Caco-2 (cell line): Measurements from ENCODE around the gene TSR3. TPM values are rescaled to one million over a fixed set of nuclear protein-coding genes. Genes with fewer than 3 reads are reported as not detected.

Experiments used
- BruUV-seq: library from RNA; stranded (reverse); fragments of 400-500 nt; replicated peaks from 2 replicates; lab custom pipeline; 2021; lab: Mats Ljungman, UMichigan
- CTCF ChIA-PET: fragments of 300-600 bp; sonication (Branson Sonifier 250); formaldehyde crosslinking; loops from one replicate; lab custom pipeline; 2022; ENCODE audit warnings: antibody characterized with exemption; lab: Charles Lee
- POLR2A ChIA-PET: fragments of 300-600 bp; sonication (Branson Sonifier 250); formaldehyde crosslinking; loops from one replicate; lab custom pipeline; 2022; ENCODE audit warnings: antibody characterized with exemption; lab: Charles Lee
- DNase-seq, 2 experiments: peaks; one replicate each; pipeline versions ENCODE4 v3.0.0 to v3.0.0-alpha.2; 2020 to 2022
- H3K27me3 ChIP-seq: replicated peaks from 2 replicates; pipeline ENCODE4 v1.6.0; 2011; ENCODE audit warnings: low read length; ENCODE audit not compliant: control insufficient read depth, insufficient read depth
- H3K36me3 ChIP-seq: 2 replicates; pipeline ENCODE4 v1.5.1; 2011; ENCODE audit warnings: low read length; ENCODE audit not compliant: control insufficient read depth, insufficient read depth
- H3K4me1 ChIP-seq: fragments of 250-450 bp; sonication (Bioruptor Pico); 2 replicates; pipeline ENCODE4 v1.5.1; 2020; ENCODE audit warnings: mild to moderate bottlenecking
- H3K4me3 ChIP-seq: 2 replicates; pipeline ENCODE4 v1.5.1; 2011; ENCODE audit warnings: low read depth, mild to moderate bottlenecking, control low read depth, low read length
- H3K9me3 ChIP-seq: fragments of 250-450 bp; sonication (Bioruptor Pico); 2 replicates; pipeline ENCODE4 v1.5.1; 2020; ENCODE audit warnings: mild to moderate bottlenecking, moderate library complexity
- H3K27ac Mint-ChIP-seq: one replicate; pipeline ENCODE4 v1.8.0; 2022; ENCODE audit warnings: mixed read lengths; ENCODE audit not compliant: unreplicated experiment
- H3K27me3 Mint-ChIP-seq: one replicate; pipeline ENCODE4 v1.8.0; 2022; ENCODE audit warnings: mixed read lengths; ENCODE audit not compliant: insufficient read depth, unreplicated experiment
- H3K36me3 Mint-ChIP-seq: one replicate; pipeline ENCODE4 v1.8.0; 2022; ENCODE audit warnings: mild to moderate bottlenecking, mixed read lengths; ENCODE audit not compliant: insufficient read depth, unreplicated experiment
- H3K4me1 Mint-ChIP-seq: one replicate; pipeline ENCODE4 v1.8.0; 2022; ENCODE audit warnings: low read depth, mixed read lengths; ENCODE audit not compliant: unreplicated experiment
- H3K4me3 Mint-ChIP-seq: one replicate; pipeline ENCODE4 v1.8.0; 2022; ENCODE audit warnings: mild to moderate bottlenecking, moderate library complexity, mixed read lengths; ENCODE audit not compliant: unreplicated experiment
- H3K9me3 Mint-ChIP-seq: one replicate; pipeline ENCODE4 v1.8.0; 2022; ENCODE audit warnings: mixed read lengths; ENCODE audit not compliant: unreplicated experiment
- CTCF ChIP-seq, 2 experiments: fragments of 200-600 bp in 1 of 2; IDR thresholded peaks; 1 replicate in 1 of 2; 2 replicates in 1 of 2; pipeline versions ENCODE4 v1.5.1 to v1.8.0; 2011 to 2022; ENCODE audit warnings: antibody characterized with exemption in 1 of 2, control low read depth in 1 of 2, inconsistent platforms in 1 of 2, low read depth in 1 of 2, low read length in 1 of 2, mild to moderate bottlenecking in 1 of 2, moderate library complexity in 1 of 2; ENCODE audit not compliant: insufficient read depth in 1 of 2, severe bottlenecking in 1 of 2, unreplicated experiment in 1 of 2
- intact Hi-C: fragments of 100-400 bp; cut with micrococcal nuclease; formaldehyde crosslinking; loops from one replicate; pipeline ENCODE4 v1.10.0; 2022; ENCODE audit not compliant: unreplicated experiment
- total RNA-seq: library from RNA; stranded (reverse); gene quantifications from 2 replicates; pipeline ENCODE4 v1.2.3, GENCODE V29; 2022

TSR3 gene
- total RNA-seq, 1 experiment from 2014 or later: 48.6 TPM

GRCh38 chr16:1314399-1315068, 37.1 kb downstream of the TSR3 start:
- no peak for TF ChIP-seq CTCF (IDR thresholded peaks at IDR 0.05; ENCODE audit: insufficient read depth in 1 of 2, low read depth in 1 of 2, low read length in 1 of 2, severe bottlenecking in 1 of 2, unreplicated experiment in 1 of 2)
- Histone ChIP-seq H3K36me3 (peaks cover 5% of the 10 kb centered on the region), H3K4me1 (peaks cover 5% of the 10 kb centered on the region; the same call in 1 of the 2 replicates), H3K27me3 (no peaks in the 10 kb centered on the region), H3K4me3 (no peak overlapping the region), H3K9me3 (no peaks in the 10 kb centered on the region)
- Mint-ChIP-seq H3K4me1 (no peaks in the 10 kb centered on the region), H3K9me3 (no peaks in the 10 kb centered on the region), H3K36me3 (peaks cover 77% of the 10 kb centered on the region), H3K27ac (no peak overlapping the region), H3K27me3 (no peaks in the 10 kb centered on the region), H3K4me3 (no peak overlapping the region)
- no TSS peak for BruUV-seq
- DNase-seq: no peak
- CTCF ChIA-PET: no interaction called here
- intact Hi-C loops: no loop called here
- POLR2A ChIA-PET: no interaction called here

GRCh38 chr16:1313721-1314369, 37.8 kb downstream of the TSR3 start:
- no peaks in the 10 kb centered on the region for H3K4me1 Mint-ChIP-seq
- no peaks in the 10 kb centered on the region for H3K9me3 Mint-ChIP-seq
- H3K27me3 Mint-ChIP-seq: no peaks in the 10 kb centered on the region
- BruUV-seq: no TSS peak
- Histone ChIP-seq H3K4me1 (peaks cover 5% of the 10 kb centered on the region; the same call in 1 of the 2 replicates), H3K36me3 (peaks cover 3% of the 10 kb centered on the region), H3K27me3 (no peaks in the 10 kb centered on the region), H3K4me3 (no peak overlapping the region), H3K9me3 (no peaks in the 10 kb centered on the region)
- POLR2A ChIA-PET: no interaction called here
- CTCF ChIA-PET: no interaction called here
- DNase-seq: no peak
- TF ChIP-seq CTCF (IDR thresholded peaks at IDR 0.05; ENCODE audit: insufficient read depth in 1 of 2, low read depth in 1 of 2, low read length in 1 of 2, severe bottlenecking in 1 of 2, unreplicated experiment in 1 of 2): no peak
- intact Hi-C loops: no loop called here
- H3K36me3 Mint-ChIP-seq: peaks cover 70% of the 10 kb centered on the region
- H3K4me3 Mint-ChIP-seq: no peak overlapping the region
- H3K27ac Mint-ChIP-seq: no peak overlapping the region

- H3K9me3 ChIP-seq: no peaks in the 10 kb centered on the region
- intact Hi-C loops: no loop called here
- Mint-ChIP-seq H3K9me3 (no peaks in the 10 kb centered on the region), H3K36me3 (peaks cover 61% of the 10 kb centered on the region), H3K27ac (no peak overlapping the region), H3K4me3 (no peak overlapping the region), H3K27me3 (no peaks in the 10 kb centered on the region), H3K4me1 (no peaks in the 10 kb centered on the region)
- peaks cover 2% of the 10 kb centered on the region for H3K36me3 ChIP-seq
- no peaks in the 10 kb centered on the region for H3K27me3 ChIP-seq
- no peak for TF ChIP-seq CTCF (IDR thresholded peaks at IDR 0.05; ENCODE audit: insufficient read depth in 1 of 2, low read depth in 1 of 2, low read length in 1 of 2, severe bottlenecking in 1 of 2, unreplicated experiment in 1 of 2)
- ChIA-PET CTCF (interaction anchor here (0.7 kb wide), 1 partner anchor 23 kb away, joined by 11 read pairs; no protein-coding TSS in a partner anchor), POLR2A (no interaction called here)
- DNase-seq: no peak
- no peak overlapping the region for H3K4me3 ChIP-seq
- no TSS peak for BruUV-seq
- H3K4me1 ChIP-seq: peaks cover 5% of the 10 kb centered on the region; the same call in 1 of the 2 replicates
Measured at GRCh38 chr16:1312903-1313302, 38.8 kb downstream of the TSR3 start.
